IPS-NIHi7 (cell line): Measurements from ENCODE around the gene GUCY1A1.

Source experiments
- DNase-seq: peaks from one replicate; pipeline ENCODE4 v3.0.0; 2012; ENCODE audit warnings: mixed read lengths; ENCODE audit errors: extremely low spot score

Gene GUCY1A1

DNA sequence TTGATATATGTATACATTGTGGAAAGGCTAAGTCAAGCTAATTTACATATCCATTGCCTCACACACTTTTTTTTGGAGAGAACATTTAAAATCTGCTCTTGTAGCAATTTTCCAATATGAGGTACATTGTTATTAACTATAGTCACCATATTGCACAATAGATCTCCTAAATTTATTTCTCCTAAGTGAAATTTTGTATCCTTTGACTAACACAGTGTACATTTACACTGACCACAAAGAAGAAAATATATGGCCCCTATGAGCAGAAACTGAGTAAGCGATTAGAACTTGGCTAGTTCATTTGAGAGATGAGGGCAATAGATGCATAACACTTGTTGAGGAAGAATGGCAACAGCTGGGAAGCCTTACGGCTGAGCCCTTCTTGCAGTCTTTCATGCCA lies 71.9 kb downstream of the GUCY1A1 start:
- no peak for DNase-seq

DNA sequence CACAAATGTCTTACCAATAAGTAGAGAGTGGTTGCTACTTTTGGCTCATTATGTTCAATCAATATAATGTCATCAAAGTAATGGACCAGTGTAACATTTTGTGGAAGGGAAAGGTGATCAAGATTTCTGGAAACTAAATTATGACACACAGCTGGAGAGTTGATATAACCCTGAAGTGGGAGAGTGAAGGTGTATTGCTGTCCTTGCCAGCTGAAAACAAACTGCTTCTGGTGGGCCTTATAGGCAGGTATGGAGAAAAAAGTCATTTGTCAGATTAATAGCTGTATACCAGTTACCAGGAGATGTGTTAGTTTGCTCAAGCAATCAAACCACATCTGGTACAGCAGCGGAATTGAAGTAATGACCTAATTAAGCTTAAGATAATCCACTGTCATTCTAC lies 74.9 kb downstream of the GUCY1A1 start:
- DNase-seq = no peak

DNA sequence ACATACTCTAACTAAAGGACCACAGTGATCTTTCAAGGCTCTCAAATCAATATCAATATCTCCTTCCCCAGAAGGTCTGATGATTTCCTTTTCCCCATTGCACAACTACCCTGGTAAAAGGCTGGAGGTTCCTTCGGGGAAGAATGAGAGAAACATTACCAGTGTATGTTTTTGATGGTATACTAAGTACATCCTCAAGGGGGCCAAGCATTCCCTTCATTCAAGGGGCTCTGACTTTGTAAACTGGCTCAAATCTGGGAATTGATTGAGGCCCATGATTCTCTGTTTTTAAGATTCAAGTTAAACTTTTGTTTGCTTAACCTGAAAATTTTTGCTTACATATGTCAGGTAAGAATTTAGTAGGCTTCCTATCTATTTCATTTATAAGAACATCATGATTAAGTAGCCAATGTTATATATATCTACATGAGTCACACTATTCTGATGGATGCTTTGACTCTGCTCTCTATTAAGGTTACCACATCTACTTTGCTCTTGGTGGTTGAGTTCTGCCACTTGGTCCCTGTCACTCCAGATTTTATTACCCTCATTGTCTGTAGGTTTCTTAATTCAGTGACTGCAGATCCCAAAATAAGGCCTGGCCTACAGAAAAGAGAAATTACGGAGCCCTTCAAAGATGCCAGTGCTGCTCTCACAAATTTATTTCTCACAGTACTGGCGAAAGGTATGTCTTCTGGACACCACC lies 75.8 kb downstream of the GUCY1A1 start:
- peak; percentile 18 for DNase-seq

DNA sequence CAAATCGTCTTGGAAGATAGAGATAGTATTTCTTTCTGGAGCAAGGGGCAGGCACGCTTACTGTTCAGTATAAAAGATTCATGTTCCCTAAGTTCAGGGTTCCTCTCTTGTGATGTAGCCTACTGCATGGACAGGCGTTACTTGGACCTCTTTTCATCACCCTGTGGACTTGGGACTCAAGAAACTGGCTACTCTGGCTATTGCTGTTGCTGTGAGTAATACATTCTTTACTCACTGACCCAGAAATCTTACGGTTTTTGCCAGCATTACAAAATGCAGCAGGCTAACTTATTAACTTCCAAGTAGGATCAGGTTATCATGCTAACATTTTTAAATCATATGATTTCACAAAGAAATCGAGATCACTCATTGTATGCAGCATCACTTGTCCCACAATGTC lies 79.3 kb downstream of the GUCY1A1 start:
- DNase-seq = no peak

DNA sequence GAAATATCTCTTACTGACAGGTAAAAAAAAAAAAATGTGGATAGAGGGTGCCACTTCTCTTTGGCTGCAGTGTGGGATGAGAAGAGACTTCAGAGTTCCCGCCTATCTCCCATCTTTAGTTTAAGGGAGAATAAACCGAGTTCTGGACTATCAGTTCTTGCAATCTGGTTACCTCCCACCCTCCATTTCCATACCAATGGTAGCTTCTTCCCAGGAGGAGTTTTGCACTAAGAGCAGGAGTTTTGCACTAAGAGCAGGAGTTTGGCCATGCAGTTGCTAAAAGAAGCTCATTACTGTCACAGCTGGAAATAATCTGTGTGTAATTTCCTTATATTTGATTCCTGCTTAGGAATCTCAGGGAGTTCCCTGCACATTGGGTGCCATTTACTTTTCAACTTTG lies 81.4 kb downstream of the GUCY1A1 start:
- DNase-seq = peak; percentile 15

DNA sequence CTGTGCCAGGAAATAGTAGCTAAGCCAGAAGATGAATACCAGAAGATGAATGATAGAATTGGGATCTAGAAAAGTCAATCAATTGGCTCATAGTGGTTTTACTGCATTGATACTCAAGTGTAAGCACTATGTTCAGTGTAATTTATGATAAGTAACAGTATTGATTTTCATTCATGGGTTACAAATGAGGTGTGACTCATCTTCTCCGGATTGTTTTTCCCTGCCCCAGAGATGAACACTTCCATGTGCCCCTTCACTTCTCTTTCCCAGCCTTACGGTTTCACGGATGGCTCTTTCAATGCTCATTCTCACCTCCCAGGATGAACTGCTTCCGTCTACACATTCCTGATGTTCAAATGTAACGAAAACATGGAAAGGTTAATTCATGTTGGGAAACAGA lies 82.4 kb downstream of the GUCY1A1 start:
- no peak for DNase-seq

DNA sequence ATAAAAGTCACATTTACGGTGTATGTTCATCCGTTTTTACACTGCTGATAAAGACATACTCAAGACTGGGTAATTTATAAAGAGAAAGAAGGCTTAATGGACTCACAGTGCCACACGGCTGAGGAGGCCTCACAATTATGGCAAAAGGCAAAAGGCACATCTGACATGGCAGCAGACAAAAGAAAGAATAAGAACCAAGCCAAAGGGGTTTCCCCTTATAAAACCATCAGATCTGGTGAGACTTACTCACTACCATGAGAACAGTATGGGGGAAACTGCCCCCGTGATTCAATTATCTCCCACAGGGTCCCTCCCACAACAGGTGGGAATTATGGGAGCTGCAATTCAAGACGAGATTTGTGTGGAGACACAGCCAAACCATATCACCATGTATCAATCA lies 84.9 kb downstream of the GUCY1A1 start:
- no peak for DNase-seq

DNA sequence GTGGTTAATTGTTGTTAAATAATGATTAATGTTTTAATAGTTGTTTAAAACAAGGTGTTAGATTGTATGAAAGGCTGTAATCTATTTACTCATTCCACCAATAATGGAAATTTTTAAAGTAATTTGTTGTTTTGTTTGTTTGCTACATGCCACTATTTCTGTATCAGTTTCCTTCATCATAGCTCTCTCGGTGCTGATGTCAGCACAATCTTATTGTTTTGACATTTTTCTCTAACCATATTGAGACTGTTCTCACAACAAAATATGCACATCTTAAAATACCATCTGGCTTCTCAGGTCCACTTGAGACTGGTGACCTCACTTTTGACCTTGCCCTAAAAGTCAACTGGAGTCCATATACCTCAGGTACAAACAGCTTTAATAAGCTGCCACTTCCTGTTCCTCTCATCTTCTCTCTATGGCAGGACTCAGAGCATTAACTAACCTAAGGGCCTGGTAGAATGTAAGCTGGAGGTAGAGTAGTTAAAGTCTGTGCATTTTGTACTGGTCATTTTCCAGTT lies 91.2 kb downstream of the GUCY1A1 start:
- no peak for DNase-seq

DNA sequence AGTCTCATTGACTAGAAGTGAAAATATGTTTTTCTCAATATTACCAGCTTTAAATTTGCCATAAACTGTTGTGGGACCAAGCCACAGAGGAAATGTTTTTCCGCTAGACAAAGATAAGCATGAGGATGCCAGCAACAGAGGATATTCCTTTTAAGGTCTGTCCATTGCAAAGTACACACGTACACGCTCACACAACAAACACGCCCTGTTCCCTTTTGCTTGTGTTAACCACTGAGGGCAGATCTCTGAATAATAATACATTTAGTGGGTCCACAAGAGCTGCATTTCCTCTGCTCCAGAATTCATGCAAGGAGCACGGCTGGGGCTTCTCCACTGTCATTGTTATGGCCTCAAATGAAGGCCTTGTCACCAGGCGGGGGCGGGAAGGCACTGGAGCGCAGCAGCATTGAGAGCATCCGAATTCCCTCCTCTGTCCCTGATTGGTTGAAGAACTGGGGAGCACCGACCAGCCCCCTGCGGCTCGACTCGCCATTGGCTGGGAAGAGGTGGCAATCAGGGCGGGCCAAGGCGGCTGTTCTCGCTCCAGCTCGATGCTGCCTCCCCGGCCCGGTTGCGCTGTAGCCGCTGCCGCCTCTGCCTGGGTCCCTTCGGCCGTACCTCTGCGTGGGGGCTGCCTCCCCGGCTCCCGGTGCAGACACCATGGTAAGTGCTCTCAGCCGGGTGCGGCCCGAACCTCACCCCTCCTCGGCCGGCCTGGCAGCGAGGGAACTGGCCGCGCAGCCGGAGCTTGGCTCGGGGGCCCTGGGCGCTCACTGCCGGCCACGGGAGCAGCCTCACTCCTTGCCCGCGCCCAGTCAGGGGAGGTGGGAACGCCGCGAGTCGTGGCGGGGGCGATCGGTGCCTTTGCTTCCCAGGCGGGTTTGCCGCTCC lies 92.1 kb downstream of the GUCY1A1 start, which contains the start of gene GUCY1B1:
Gene GUCY1B1 (plus strand): TSS at position 541 of the 891 bp plus-strand sequence. CDS start 120 bp downstream, at position 661.
- DNase-seq = peak; percentile 99

DNA sequence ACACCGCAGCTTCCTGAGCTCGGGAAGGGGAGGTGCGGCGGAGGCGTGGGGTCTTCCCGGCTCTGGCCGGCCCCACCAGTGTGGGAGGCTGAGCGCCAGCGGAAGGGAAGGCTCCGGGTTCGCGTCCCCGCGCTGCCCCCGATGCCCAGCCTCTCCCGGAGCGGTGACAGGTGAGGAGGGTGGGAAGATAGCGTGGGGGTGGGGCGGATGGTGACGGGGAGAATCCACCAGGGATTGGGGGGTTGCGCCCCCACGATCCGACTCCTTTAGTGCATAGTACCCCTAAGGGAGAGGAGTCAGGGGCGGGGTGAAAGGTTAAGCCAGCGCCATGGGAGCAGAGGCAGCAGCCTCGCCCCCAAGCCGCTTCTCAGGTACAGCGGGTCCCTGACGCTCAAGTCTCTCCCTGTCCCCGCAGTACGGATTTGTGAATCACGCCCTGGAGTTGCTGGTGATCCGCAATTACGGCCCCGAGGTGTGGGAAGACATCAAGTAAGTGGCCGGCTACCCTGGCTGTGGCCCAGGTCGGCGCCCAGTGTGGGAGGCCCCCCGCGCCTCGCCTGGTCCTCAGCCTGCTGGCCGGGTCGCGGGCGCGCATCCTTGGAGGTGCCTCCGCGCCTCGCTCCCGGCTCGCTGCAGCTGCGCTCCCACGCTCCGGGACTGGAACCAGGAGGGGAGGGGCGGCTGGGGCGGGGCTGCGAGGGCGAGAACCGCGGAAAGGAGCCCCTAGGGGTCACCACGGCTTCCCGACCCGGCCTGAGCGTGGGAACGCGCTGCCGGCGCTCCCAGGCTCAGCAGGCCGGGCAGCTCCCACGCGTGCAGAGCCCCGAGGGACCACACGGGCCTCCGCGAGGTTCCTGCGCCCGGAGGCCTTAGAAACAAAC lies 93.0 kb downstream of the GUCY1A1 start:
- DNase-seq = peak; percentile 45

DNA sequence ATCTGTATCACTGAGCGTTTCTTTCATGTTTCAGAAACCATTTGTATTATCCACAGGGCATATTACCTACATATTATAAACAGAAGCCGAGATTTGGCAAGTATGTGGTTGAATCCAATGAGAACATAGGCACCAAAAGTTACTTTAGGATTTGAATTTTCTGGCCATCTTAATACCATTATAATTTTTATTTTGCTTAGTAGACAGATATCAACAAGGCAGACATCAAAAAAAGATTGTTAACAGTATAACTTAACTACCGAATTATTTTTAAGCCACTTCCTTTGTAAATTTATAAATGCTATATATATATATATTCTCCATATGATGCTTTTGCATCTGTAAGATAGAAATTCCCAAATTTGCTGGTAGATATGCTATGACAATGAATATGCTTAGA lies 94.4 kb downstream of the GUCY1A1 start:
- DNase-seq = no peak

DNA sequence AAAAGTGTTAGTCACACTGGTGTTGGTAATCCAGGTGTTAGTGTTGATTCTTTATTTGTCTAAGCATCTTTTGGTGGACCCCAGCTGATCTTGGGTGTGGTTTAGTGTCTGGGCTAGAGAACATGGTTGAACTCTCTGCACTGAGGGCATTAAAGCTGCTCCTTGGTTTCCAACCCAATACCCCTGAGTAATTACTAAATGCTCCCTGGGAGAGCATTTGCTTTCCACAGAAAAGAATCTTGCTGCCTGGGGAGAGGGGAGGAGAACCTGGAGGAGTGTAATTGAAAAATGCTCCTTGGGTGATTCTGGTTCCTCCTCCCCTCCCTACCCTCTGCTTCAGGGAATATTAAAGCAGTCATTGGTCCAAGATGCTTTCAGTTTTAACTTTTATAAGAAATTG lies 95.3 kb downstream of the GUCY1A1 start:
- DNase-seq = peak; percentile 9

DNA sequence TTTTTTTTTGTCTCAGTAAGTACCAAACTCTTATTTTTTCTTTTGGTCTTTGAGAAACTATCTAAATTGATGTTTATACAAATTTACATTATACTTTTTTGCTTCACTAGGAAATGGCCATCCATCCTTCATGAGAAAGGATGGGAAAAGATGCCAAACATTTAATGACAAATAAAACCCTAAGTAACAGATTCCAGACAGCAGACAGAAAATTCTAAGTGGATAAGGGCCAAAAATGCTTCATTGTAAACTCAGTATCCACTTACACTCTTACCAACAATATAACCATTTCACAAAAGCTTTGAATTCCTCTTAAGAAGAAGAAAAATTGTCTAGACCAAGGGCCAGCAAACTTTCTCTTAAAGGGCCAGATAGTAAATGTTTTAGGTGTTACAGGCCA lies 95.7 kb downstream of the GUCY1A1 start:
- DNase-seq = no peak

DNA sequence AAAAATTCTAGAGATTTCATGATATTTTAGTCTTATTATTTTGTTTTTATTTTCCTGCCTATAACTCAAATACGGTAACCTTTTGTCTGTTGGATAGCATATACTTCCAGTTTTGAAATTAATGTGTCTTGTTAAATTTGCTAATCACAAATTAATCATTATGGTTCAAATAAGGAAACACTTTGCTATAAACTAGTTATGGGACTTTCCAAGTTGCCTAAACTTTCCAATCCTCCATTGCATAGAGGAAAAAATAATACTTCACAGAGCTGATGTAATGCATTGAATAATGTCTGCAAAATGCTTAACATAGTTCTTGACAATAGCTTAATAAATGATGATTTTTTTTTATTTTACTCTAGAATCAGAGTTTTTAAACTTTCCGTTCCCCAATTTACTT lies 96.9 kb downstream of the GUCY1A1 start:
- DNase-seq = no peak

DNA sequence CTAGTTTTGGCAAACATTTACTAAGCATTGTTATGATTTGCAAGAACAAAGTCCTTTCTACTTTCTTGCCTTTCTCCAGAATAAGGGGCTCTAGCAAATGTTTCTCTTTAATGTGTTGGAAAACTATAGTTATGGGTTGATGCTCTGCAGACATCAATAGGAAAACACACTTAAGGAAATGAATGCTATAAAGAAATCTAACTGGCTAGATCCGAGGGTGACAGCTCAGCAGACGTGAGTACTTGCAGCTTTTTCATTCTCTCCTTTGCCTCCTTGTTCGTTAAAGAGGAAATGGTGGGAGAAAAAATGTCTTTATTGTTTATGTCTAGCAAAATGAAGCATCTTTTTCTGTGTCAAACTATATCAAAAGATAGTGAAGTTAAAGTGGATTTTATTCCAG lies 98.5 kb downstream of the GUCY1A1 start:
- DNase-seq = no peak

DNA sequence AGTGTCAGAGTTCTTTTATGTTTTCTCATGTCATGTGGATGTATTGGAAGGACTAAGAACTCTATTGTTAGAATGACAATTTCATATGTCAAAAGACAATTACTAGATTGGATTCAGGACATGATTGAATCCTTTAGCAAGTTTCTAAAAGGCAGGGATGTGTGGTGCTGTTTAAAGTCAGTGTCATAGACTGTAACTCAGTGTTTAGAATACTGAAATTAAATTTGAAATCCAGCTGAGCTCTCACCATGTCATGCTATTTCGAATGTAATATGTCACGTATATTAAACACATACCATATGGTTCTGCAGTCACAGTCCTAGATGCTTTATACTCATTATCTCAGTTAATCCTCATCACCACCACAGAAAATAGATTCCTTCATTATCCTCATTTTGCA lies 100.0 kb downstream of the GUCY1A1 start:
- DNase-seq = no peak

DNA sequence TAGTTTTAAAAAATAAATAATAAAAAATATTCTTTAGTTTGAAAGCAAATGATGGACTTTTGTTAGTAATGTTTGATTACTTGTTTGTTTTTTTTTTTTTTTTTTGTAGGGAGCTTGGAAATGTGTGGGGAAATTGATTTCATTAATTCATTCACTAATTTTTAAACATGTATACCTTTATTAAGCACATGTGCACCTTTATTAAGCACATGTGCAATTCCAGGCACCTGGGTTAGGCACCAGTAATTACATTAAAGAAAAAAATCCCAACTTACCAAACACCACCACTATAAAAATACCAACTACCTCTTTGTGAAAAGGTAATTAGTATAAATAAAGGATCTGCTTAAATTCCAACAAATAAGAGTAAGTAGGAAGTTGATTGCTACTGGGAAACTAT lies 101.7 kb downstream of the GUCY1A1 start:
- DNase-seq = no peak

DNA sequence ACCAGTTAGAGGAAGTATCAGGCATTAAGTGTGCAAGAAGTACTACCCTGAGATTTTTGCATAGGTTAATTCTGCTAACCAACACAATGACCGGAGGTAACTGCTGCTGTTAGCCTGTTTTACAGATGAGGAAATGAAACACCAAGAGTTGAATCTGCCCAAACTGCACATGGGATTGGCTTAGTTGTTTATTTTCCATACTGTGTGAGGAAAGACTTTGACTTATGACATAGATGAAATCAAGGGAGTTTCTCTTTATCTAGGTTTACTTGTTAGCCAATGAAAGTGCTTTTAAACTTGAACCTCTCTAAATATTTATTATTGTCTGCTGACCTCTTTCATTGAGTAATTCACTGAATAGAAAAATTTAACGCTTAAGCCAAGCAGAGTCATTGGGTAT lies 102.4 kb downstream of the GUCY1A1 start:
- DNase-seq = no peak

DNA sequence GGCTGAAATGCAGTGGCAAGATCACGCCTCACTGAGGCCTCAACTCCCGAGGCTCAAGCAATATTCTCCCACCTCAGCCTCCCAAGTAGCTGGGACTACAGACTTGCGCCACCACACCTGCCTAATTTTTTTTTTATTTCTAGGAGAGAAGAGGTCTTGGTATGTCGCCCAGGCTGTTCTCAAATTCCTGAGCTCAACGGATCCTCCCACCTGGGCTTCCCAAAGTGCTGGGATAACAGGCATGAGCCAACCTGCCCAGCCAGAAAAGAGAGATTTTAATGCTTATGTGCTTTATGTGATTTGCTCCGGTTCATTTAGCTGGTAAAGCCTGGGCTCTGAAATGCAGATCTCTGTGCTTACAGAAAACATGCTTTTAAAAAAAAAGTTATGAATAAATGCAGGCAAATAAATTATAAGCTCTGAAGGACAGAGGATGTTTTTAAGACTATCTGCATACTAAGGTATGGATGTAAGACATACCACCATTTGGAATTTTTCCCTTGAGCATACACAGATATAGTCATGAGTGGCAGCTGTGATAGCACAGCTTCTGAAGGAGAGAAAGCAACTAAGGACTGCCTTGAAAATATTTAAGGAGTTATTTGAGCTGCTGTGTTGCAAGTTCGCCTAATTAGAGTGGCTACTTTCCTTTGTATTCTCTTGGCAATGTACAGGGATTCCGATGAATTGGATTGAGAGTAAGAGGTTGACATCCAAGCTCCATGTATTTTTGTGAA lies 106.0 kb downstream of the GUCY1A1 start:
- DNase-seq = no peak

DNA sequence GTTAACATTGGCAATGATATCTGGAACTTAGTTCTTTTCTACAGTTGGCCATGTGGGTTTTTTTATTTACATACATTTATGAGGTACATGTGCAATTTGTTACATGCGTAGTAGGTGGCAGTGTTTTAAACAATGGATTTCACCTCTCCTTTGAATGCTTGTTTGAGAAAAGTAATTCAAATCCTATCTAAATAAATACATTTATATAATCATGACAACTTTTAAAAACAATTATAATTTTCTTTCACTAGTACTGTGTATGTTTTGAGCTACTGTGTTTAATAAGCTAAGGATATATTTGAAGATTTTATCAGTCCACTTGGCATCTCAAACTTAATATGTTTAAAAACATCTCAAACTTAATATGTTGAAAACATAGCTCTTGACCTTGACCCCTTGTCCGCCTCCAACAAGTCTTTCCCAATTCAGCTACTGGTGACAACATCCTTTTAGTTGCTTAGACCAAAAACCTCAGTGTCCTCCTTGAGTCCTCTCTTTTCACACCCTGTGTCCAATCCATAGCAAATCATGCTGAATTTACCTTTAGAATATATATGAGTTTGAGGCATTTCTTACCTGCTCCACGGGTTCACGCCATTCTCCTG lies 106.7 kb downstream of the GUCY1A1 start:
- DNase-seq = no peak

DNA sequence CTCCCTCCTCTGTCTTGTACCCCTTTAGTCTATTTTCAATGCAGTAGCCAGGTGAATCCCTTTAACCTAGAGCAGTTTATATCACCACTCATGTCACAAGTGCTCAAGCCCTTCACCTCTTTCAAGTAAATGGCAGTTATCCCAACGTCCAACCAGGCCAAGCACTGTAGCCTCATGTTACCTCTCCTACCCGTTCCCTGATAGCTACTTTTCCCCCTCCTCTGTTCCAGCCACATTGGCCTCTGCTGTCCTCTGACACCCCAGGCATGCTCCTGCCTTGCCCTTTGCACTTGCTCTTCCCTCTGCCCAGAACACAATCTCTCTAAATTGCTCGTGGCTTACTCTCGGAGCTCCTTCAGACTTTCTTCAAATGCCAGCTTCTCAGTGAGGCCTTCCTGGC lies 107.4 kb downstream of the GUCY1A1 start:
- DNase-seq = no peak
